PC-3 (cell line): ENCODE results near the gene GALNT15. TPM values are rescaled to one million over a fixed set of nuclear protein-coding genes. Genes with fewer than 3 reads are reported as not detected.
A peak's percentile ranks its signal among the peaks of the same experiment; 100 is the strongest.

Experiments used
- ATAC-seq: fragments of 200-7000 bp; cut with Tn5 transposase; 2 replicates; pipeline ENCODE4 v1.9.1; 2020; ENCODE audit warnings: mild to moderate bottlenecking, moderate library complexity
- BruUV-seq: library from RNA; stranded (reverse); fragments of 400-500 nt; replicated peaks from 2 replicates; lab custom pipeline; 2021; lab: Mats Ljungman, UMichigan
- CTCF ChIA-PET: fragments of 300-600 bp; sonication (Branson Sonifier 250); formaldehyde crosslinking; loops from one replicate; lab custom pipeline; 2022; ENCODE audit warnings: antibody characterized with exemption; lab: Charles Lee
- POLR2A ChIA-PET: fragments of 300-600 bp; sonication (Branson Sonifier 250); formaldehyde crosslinking; loops from one replicate; lab custom pipeline; 2022; ENCODE audit warnings: antibody characterized with exemption; ENCODE audit not compliant: unreplicated experiment; lab: Charles Lee
- DNase-seq: peaks from one replicate; pipeline ENCODE4 v3.0.0-alpha.2; 2015
- H2AFZ ChIP-seq: fragments of 300-600 bp; sonication (generic); 2 replicates; pipeline ENCODE4 v1.6.0; 2016; ENCODE audit warnings: antibody characterized with exemption, low read length
- H3F3A ChIP-seq: fragments of 300-600 bp; sonication (generic); one replicate; pipeline ENCODE4 v1.6.0; 2017; ENCODE audit warnings: antibody characterized with exemption, low read length, control low read depth, mild to moderate bottlenecking; ENCODE audit not compliant: unreplicated experiment
- H3K27ac ChIP-seq: fragments of 300-600 bp; sonication (generic); 2 replicates; pipeline ENCODE4 v1.5.1; 2016; ENCODE audit warnings: mild to moderate bottlenecking, low read length
- H3K27me3 ChIP-seq: fragments of 300-600 bp; sonication (generic); 2 replicates; pipeline ENCODE4 v1.6.1; 2016; ENCODE audit warnings: low read length, mixed read lengths
- H3K36me3 ChIP-seq: fragments of 300-600 bp; sonication (generic); 2 replicates; pipeline ENCODE4 v1.6.1; 2016; ENCODE audit warnings: low read depth, mixed run types, low read length, mixed read lengths
- H3K4me1 ChIP-seq: fragments of 300-600 bp; sonication (generic); 2 replicates; pipeline ENCODE4 v1.5.1; 2016; ENCODE audit warnings: low read length; ENCODE audit not compliant: insufficient read depth
- H3K4me2 ChIP-seq: fragments of 300-600 bp; sonication (generic); 2 replicates; pipeline ENCODE4 v1.6.0; 2016; ENCODE audit warnings: low read length
- H3K4me3 ChIP-seq: fragments of 300-600 bp; sonication (generic); 2 replicates; pipeline ENCODE4 v1.5.1; 2016; ENCODE audit warnings: mild to moderate bottlenecking, low read length, mixed read lengths
- H3K79me2 ChIP-seq: fragments of 300-600 bp; sonication (generic); 2 replicates; pipeline ENCODE4 v1.6.1; 2017; ENCODE audit warnings: low read length, mixed read lengths
- H3K9ac ChIP-seq: fragments of 300-600 bp; sonication (generic); 2 replicates; pipeline ENCODE4 v1.6.0; 2016; ENCODE audit warnings: mild to moderate bottlenecking, low read length
- H3K9me2 ChIP-seq: fragments of 300-600 bp; sonication (generic); replicated peaks from 2 replicates; pipeline ENCODE4 v1.6.1; 2016; ENCODE audit warnings: mixed run types, low read length, mixed read lengths
- H3K9me3 ChIP-seq: fragments of 300-600 bp; sonication (generic); 2 replicates; pipeline ENCODE4 v1.6.1; 2016; ENCODE audit warnings: low read length, mixed read lengths
- H4K20me1 ChIP-seq: fragments of 300-600 bp; sonication (generic); 2 replicates; pipeline ENCODE4 v1.6.1; 2016; ENCODE audit warnings: low read length, mixed read lengths
- CTCF ChIP-seq: fragments of 300-600 bp; sonication (generic); conservative IDR thresholded peaks from 2 replicates; pipeline ENCODE4 v1.5.1; 2017; ENCODE audit warnings: antibody characterized with exemption, low read depth, mild to moderate bottlenecking, low read length
- EZH2 ChIP-seq: fragments of 300-600 bp; sonication (generic); IDR thresholded peaks from one replicate; pipeline ENCODE4 v1.6.1; 2017; ENCODE audit warnings: antibody characterized with exemption, mild to moderate bottlenecking, low read length; ENCODE audit not compliant: unreplicated experiment
- EZH2phosphoT487 ChIP-seq: fragments of 300-600 bp; sonication (generic); IDR thresholded peaks from 2 replicates; pipeline ENCODE4 v1.6.1; 2018; ENCODE audit warnings: mild to moderate bottlenecking, antibody characterized with exemption, low read length, borderline replicate concordance
- intact Hi-C: fragments of 100-400 bp; cut with micrococcal nuclease; formaldehyde crosslinking; loops from 2 replicates; pipeline ENCODE4 v1.9.0; 2023
- total RNA-seq: library from RNA; depleted of rRNA; stranded (reverse); fragments of >200 nt; gene quantifications from 2 replicates; pipeline ENCODE4 v1.2.3, GENCODE V29; 2014

Gene GALNT15
- total RNA-seq, 1 experiment from 2014 or later: not detected

- ChIA-PET CTCF (interaction anchor here (0.7 kb wide), 1 partner anchor 10 kb away, joined by 3 read pairs; no protein-coding TSS in a partner anchor), POLR2A (interaction anchor here (0.6 kb wide), 1 partner anchor 12 kb away, joined by 3 read pairs; no protein-coding TSS in a partner anchor)
- Histone ChIP-seq H3K9me2 (no peaks in the 10 kb centered on the region), H3K4me2 (peak overlapping the region; percentile 58), H3K4me1 (peaks cover 54% of the 10 kb centered on the region), H3K27me3 (no peaks in the 10 kb centered on the region), H4K20me1 (no peaks in the 10 kb centered on the region), H3K79me2 (no peaks in the 10 kb centered on the region), H3K4me3 (no peak overlapping the region), H3F3A (no peaks in the 10 kb centered on the region), H3K36me3 (no peaks in the 10 kb centered on the region), H2AFZ (no peak overlapping the region), H3K9ac (peak overlapping the region; percentile 61), H3K27ac (peak overlapping the region; percentile 94), H3K9me3 (no peaks in the 10 kb centered on the region)
- ATAC-seq (no peak), DNase-seq (peak; percentile 64)
- intact Hi-C loops: loop anchor here (2.0 kb wide), 1 partner anchor 43 kb away; no protein-coding TSS in a partner anchor
- no peak for TF ChIP-seq EZH2phosphoT487
- TF ChIP-seq CTCF: no peak
- TF ChIP-seq EZH2: no peak
- BruUV-seq: no TSS peak
These were observed 29.5 kb downstream of the GALNT15 start for GRCh38 chr3:16203671-16204629.

GRCh38 chr3:16204751-16205150 lies 30.3 kb downstream of the GALNT15 start:
- POLR2A ChIA-PET: no interaction called here
- Histone ChIP-seq H3K9ac (peak overlapping the region; percentile 61), H3K36me3 (no peaks in the 10 kb centered on the region), H3K9me2 (no peaks in the 10 kb centered on the region), H2AFZ (no peak overlapping the region), H3K27ac (peak overlapping the region; percentile 94), H3F3A (no peaks in the 10 kb centered on the region), H4K20me1 (no peaks in the 10 kb centered on the region), H3K9me3 (no peaks in the 10 kb centered on the region), H3K27me3 (no peaks in the 10 kb centered on the region), H3K4me1 (peaks cover 53% of the 10 kb centered on the region), H3K79me2 (no peaks in the 10 kb centered on the region), H3K4me2 (peak overlapping the region; percentile 58), H3K4me3 (peak overlapping the region; percentile 1; the same call in 1 of the 2 replicates)
- CTCF ChIA-PET: no interaction called here
- intact Hi-C loops: loop anchor here (2.0 kb wide), 1 partner anchor 42 kb away; no protein-coding TSS in a partner anchor
- ATAC-seq (no peak), DNase-seq (no peak)
- TF ChIP-seq EZH2 (no peak), CTCF (no peak), EZH2phosphoT487 (no peak)
- BruUV-seq: no TSS peak
